ENCODE measurements around the gene PXMP2.

Gene PXMP2

DNA sequence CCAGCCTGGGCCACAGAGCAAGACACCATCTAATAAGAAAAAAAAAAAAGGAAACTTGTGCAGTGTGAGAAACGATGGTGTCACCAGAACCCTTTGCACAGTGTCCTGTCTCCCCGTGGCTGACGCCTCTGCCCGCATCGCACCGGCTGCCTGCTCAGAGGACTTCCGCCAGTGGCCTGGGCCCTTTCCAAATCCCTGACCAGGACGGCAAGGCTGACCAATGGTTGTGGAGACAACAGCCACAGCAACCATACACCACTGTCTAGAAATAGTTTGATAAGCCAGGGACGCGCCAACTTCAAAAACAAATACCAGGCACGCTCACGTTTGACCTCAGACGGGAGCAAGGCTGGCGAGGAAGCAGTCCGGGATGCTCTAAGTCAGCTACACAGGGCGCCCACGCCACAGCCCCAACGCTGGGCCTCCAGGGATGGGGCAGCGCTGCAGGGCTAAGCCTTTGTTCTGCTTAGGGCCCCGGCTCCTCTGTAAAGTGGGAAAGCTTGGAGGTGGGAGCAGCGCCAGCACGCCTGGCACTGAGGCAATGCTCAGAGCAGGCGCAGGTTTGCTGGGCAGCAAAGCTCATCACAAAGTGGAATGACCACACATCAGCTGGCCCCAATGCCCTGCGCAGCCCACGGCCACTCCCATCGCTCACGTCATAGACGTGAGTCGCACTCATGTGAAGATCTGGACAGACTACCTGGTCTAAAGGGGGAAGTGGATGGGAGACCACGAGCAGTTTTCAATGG is 35.8 kb downstream of the PXMP2 start:
- DNase-seq (ENCODE audit: low spot score) = no peak

DNA sequence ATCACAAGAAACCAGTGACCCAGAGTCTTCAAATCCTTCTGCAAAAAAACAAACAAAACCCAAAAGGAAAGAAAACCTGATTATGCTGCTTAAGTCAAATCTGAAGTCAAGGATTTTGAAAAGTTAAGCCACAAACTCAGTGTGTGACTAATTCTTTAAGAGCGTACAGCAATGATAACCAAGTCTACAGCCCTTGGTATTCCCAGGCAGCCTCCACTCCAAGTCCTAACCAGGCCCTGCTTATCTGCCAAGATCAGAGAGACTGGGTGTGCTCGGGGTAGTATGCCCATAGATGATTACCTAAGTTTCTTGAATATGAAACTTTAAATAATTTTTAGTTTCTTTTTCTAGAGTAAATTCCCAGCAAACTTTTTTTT is 36.4 kb downstream of the PXMP2 start:
- no peak for DNase-seq (ENCODE audit: low spot score)

DNA sequence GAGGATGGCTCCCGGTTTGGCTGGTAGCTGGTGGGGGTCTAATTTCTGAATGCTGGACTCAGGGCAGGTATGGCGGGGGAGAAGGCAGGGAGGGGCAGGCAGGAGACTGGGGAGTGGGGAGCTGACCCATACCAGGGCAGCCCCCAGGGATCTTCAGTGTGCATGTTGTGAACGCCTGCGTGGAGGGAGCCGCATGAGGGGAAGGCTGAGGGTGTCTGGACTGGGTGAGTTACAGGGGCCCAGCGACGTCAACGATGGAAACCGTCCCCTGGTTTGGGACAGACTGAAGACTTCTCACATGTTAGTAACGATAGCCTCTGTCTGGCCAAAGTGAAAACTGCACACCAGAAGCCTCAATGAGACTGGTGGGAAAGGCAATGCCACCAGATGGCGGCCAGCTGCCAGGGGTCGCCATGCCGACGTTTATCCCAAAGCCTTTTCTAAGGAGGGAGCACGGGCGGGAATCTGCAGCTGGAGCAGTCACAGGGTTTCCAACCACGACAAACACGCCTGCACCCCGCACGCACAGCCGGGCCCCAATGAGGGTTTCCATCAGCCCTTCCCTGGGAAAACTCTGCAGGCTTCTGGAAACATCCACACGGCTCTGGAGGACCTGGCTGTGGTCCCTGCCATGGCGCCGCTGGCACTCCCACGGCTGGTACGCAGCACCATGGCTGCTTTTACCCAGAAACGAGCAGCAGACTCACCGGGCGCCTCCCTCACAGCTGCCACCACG is 37.3 kb downstream of the PXMP2 start:
- no peak for DNase-seq (ENCODE audit: low spot score)

DNA sequence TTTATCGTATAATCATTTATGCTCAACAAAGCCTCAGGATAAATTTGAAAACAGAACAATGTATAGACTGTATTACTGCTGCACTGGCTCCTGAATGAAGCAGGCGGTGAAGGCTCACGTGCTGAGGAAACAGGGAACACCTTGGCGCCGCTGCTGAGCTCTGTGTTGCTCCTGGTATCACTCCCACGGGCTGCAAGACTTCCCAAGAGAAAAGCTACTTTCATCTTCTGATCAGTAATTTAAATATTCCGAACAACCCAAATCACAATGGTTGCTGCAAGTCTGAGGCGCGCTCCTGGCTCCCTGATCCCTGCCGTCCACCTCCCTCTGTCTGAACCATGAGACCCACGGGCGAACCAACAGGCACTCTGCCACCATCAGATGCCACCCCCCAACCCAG is 39.0 kb downstream of the PXMP2 start:
- DNase-seq (ENCODE audit: low spot score) = no peak

DNA sequence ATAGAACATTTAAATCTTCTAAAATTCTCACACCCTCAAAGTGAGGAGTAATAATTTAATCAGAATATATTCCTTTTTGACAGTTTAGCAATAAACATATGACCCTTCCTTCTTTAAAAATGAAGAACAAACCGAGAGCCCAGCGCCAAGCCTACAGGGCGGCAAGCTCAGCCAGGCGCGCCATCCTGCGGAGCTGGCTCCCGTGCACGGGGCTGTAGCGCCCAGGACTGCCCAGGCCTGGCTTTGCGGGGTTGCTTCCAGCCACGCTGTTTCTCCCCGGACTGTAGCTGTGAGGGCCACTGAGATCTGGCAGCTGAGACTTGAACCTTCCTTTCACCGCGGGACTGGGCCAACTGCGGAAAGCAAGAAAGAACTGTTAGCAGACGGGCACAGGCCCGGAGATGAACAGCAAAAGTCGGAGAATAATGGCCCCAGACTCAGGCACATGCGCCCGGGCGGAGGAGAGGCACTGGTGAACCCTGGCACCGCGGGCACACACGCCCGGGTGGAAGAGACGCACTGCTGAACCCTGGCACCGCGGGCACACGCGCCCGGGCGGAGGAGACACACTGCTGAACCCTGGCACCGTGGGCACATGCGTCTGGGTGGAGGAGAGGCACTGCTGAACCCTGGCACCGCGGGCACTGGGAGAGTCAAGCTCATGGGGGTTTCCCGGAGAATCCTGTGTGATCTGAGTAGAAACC is 39.9 kb downstream of the PXMP2 start:
- DNase-seq (ENCODE audit: low spot score) = no peak

DNA sequence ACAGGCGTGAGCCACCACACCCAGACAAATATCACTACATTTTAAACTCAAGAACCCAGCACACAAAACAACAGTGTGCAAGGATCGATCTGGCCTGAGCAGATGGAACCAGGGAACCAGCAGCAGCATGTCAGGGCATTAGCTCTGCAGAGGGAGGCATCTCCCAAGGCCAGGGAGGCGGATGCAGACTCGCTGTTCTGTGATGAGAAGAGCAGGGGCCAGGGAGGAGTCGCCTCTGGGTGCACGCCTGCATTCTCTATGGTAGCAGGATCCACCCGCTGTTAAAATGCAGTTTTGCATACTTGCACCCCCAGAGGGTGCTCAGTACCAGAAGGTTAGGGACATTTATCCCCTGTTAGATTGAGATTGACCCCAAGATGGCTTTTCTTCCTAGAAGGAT is 41.1 kb downstream of the PXMP2 start:
- DNase-seq (ENCODE audit: low spot score) = no peak

DNA sequence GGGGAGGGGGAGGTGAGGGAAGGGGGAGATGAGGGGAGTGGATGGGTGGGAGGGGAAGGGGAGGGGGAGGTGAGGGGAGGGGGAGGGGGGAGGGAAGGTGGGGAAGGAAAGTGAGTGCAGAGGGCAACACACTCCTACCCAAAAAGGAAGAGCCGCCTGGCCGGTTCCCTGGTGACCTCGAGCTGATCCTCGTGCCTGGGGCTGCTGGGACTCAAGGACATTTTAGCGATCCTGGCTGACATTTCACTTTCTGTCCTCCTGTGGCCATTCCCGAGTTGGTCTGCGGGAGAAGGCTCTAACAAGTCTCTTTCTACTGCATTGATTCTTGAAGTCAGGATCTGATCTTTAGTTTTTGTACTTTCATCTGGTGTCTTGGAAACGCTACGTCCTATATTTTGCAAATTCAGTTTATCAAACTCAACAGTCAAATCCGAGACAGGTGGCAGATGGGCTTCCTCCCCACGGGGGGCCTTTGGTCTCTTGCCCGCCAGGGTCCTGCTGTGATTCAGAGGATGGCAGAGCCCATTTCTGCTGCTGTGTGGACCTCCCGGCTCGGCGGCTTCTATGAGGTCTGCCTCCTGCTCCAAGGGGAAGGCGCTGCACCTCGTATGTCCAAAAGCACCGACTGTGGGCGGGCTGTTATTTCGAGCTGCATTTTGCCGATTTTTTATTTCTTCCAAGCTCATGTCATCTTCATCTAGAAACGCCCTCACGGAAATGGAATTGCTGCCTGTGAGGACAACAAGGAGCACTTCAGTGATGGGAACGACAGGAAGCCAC is 42.3 kb downstream of the PXMP2 start:
- DNase-seq (ENCODE audit: low spot score) = no peak

DNA sequence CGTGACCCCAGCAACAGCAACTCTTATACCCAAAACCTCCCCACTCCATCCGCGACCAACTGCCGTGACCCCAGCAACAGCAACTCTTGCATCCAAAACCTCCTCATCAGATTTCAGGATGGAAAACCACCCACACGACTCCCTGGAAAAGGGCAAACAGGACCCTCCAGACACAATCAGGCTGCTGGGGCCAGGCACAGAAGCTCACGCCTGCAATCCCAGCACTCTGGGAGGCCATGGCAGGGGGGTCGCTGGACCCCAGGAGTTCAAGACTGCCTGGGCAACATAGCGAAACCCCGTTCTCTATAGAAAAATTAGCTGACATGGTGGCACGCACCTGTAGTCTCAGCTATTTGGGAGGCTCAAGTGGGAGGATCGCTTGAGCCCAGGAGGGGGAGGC is 43.0 kb downstream of the PXMP2 start:
- no peak for DNase-seq (ENCODE audit: low spot score)

DNA sequence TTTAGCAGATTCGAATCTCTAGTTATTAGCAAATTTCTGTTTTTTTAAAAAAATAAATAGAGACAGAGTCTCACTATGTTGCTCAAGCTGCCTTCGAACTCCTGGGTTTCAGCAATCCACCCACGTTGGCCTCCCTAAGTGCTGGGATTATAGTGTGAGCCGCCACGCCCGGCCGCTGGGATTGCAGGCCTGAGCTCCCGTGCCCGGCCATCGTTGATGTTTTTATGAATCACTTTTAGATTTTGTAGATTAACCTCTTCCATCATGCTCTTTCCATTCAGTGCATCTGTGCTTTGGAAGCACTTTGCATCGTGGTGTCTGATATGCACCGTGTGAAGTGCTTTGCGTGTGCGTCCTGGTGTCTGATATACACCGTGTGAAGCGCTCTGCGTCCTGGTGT is 44.2 kb downstream of the PXMP2 start:
- no peak for DNase-seq (ENCODE audit: low spot score)

DNA sequence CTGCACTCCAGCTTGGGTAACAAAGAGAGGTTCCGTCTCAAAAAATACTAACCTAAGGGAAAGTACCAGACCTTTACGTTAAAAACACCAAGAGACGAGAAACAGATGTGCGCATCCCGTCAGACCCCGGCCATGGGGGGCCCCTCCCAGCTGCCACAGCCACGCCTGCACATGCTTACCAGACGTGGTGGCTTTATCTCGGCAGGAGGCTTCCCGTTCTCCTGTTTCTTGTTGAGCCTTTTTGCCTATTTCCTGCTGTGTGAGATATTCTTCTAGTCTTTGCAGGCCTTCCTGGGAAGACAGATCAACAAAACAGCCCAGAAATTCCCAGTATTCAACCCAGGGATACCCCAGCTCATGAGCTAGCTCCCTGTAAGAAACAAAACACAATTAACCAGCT is 46.8 kb downstream of the PXMP2 start:
- no peak for DNase-seq (ENCODE audit: low spot score)

DNA sequence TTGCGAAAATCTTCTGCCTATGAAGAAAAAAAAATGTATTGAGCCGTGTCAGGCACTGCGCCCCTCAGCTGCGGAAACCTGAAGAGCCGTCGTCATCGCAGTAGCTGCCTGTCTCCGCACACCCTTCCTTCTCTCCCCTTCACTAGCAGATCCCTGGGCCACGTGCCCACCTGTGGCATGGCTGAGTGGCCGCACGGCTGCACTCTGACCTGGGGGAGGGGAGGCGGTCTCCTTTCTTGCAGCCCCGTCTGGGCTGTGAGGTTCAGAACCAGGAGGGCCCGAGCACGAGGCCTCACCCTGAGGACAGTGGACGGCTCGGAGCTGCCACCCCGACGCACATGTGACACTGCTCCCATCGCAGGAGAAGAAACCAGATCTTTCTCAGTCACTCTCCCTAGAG is 48.1 kb downstream of the PXMP2 start:
- DNase-seq (ENCODE audit: low spot score) = no peak

DNA sequence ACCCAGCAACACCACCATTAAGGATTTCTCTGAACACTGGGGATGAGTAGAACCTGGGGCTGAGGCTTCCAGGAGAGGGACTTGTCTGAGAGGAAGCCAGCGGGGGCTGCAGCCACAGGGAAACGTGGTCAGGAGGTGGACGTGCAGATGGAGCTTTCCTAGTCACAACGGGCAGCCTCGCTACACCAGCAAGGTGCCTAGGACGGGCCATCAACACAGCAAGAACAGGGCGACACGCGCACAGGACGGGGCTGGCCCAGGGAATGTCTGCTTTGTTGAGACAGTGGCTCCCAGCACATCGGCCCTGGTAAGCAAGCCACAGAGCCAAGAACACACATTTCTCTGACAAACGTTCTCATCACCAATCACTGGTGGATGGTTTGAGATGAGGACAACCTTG is 49.0 kb downstream of the PXMP2 start:
- no peak for DNase-seq (ENCODE audit: low spot score)

DNA sequence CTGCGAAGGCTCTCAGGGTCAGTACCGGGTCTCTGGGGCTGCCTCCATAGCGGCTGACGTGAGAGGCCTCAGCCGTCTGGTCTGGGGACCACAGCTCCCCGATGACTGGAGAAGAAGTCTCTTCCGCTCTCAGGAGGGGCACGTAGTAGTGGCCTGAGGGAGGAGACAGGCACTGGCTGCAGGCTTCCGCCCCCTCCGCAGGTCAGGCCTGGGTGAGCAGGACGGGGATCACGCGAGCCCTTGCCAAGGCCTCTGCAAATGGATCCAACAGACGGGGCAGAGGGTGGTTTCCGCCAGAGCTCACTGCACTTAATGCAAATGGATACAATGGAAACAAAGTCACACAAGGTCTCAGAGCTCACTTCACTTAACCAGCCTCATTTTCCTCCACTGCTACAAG is 49.5 kb downstream of the PXMP2 start:
- DNase-seq (ENCODE audit: low spot score) = no peak

DNA sequence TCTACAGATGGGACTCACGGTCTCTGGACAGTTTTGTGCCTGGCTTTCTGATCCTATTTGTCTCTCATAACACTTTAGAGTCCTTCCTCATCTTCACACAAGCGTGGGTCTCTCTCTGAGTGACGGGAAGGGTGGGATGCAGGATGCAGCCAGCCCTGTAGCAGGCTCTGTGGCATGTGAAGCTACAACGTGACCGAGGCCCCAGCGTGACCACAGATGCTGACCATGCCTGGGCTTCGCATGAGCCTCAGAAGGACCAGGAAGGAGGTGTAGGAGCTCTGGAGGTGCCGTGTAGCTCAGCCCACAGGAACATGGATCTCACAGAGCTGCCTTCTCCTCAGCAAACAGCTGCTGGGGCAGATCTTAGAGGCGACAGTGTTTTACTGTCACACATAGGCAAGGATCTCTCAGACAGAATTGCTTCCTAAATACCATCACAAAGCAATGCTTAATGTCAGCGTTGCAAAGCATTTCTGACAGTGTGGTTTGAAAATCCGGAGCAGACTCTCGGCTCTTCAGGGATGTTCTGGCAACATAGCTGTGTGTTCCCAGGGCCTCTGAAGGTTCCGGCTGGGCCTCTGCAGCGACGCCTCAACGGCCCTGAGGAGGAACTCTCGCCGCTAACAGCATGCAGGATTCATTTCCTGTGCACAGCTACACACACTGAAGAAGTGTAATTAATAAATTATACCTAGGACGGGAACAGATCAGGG is 52.4 kb downstream of the PXMP2 start:
- DNase-seq (ENCODE audit: low spot score) = no peak

DNA sequence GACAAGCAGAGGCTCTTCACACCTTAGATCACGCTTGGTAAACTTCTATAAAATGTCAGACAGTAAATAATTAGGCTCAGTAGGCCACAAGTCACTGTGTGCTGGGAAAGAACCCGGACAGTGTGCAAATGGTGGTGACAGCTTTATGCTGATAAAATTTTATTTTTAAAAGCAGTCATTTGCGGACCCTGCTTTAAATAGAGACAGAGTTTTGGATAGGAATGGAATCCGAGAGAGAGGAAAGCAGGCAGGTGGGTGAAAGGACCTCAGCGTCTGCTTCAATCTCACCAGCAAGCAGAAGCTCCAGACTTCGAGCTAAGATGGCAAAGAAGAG is 52.9 kb downstream of the PXMP2 start:
- DNase-seq (ENCODE audit: low spot score) = no peak

DNA sequence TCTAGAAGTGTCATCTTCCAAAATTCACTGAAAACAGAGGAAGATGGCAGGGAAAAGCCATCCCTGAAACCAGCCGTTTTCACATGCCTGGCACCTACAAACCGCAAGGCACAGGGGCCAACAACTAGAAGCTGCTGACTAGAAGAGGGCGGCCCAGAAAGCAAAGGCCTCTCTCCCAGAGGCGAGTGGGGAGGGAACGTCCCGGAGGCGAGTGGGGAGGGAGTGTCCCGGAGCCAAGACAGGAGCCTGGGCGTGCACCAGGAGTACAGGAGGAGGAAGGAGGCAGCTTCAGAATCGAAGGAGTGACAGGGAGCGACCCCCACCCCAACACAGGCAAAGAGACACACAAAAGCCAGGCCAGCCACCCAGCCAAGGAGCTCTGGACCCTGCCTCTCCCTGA is 53.3 kb downstream of the PXMP2 start:
- DNase-seq (ENCODE audit: low spot score) = no peak

DNA sequence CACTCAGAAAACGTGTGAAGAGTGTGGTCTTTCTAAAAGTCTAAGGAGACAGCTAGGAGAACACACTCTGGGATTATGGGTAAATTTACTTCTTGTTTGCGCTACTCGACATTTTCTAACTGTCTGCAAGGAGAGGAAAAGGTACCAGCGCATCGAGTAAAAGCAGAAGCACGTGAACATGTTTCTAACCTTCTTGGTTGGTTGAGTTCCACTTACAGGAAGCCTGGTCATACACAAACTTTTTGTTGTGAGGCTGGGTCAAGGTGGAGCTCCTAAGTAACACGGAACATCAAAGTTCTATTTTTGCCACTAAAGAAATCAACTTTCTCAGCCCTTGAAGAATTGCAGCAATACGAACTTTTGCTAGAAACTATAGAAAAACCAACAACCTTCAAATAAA is 54.2 kb downstream of the PXMP2 start:
- DNase-seq (ENCODE audit: low spot score) = no peak

DNA sequence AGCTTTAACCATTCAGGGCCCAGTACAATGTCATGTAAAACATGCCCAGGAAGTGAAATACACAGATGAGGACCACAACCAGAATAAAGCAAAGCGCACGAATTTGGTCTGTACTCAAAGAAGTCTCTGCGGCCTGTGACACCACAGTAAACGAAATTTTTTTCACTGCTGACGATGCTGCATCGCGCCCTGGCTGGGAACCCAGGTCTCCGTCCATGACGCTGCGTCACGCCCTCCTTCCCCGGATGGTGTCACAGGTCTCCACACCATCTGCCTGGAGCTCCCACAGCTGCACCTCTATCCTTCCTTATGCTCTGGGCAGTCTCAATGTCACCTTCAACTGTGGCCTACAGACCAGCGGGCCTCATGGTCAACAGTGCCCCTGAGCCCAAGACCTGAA is 56.4 kb downstream of the PXMP2 start:
- DNase-seq (ENCODE audit: low spot score) = no peak

DNA sequence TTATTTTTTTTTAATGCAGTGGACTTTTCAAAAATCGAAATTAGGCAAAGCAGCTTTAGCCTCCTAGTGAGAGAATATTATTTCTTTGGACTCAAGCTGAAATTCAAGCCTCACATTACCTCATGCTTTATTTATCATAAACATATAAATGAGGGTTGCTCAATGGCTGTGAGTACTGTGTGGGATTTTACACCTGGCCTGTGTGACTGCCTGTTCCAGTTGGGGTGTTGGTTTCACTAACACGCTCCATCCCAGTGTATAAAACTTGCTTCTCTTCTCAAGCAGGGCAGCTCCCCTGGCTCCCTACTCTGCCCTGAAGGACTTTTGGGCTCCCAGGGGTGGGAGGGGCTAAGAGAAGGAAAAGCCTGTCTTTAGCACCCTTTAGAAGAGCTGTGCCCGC is 59.2 kb downstream of the PXMP2 start:
- no peak for DNase-seq (ENCODE audit: low spot score)

DNA sequence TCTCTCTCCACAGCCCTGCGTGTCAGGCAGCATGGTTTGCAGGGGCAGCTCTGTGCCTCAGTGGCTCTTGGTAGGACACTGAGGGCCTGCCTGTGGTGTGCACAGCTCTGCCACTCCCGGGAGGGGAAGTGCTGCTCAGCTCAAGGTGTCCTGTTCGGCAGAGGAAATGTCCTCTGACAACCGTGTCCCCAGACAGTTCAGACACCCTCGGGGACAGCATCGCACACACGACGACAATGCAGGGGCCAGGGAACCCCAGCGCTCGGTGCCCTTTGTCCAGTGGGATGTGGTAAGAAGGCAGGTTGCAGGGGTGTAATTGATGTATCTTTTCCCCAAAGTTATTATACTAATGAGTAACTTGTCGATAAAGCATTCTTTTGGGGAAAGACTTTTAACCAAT is 60.0 kb downstream of the PXMP2 start:
- DNase-seq (ENCODE audit: low spot score) = no peak

DNA sequence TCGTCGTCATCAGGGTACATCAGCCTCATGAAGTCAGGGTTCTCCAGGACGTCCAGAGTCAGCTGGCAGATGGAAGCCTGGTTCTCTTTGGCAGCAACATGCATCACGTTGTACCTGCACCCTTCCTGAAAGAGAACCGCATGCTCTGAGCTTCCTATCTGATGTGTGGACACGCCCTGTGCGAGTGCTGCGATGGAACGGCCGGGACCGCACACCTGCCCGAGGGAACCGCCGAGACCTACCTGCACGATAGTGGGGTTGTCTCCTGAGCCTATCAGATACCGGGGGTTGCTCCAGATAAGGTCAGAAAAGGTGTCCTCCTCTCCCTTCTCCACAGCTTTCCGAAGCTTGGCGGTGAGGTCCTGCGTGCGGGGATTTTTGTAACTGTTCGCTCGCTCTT is 60.5 kb downstream of the PXMP2 start:
- DNase-seq (ENCODE audit: low spot score) = no peak

DNA sequence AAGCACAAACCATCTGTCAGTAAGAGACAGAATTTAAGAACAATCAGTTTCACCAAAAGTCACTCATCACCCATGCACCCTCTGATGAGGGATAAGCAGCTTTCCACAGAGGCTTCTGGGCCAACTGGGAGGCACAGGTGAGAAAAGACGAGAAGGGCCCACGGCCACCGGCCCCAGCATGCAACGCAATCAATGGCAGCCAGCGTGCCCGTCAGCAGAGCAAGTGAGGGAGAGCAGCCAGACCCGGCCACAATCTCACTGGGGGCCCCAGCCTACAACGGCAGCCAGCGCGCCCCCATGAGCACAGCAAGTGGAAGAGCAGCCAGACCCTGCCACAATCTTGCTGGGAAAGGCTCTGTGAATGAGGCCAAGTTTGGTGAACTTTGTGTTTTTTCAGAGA is 60.9 kb downstream of the PXMP2 start:
- DNase-seq (ENCODE audit: low spot score) = no peak

Data from AG08396 (cell line).